Activated B cell treated with CpG ODN at 0.5 μM for 24 hours (primary cell): ENCODE data around the gene NPL. TPM values are rescaled to one million over a fixed set of nuclear protein-coding genes. Genes with fewer than 3 reads are reported as not detected.

Source experiments
- ATAC-seq: fragments of 200-7000 bp; cut with Tn5 transposase; one replicate; pipeline ENCODE4 v1.10.0; 2021; ENCODE audit warnings: low read depth, mild to moderate bottlenecking, moderate library complexity
- CTCF ChIA-PET: fragments of 350-600 bp; sonication (Branson Sonifier 250); formaldehyde crosslinking; loops from one replicate; lab custom pipeline; 2021; ENCODE audit warnings: antibody characterized with exemption; lab: Charles Lee
- POLR2A ChIA-PET: fragments of 350-600 bp; sonication (Branson Sonifier 250); formaldehyde crosslinking; loops from one replicate; lab custom pipeline; 2021; ENCODE audit warnings: antibody characterized with exemption; lab: Charles Lee
- DNase-seq: peaks from one replicate; pipeline ENCODE4 v3.0.0; 2022
- H3K27ac Mint-ChIP-seq: one replicate; pipeline ENCODE4 v1.8.0; 2020; ENCODE audit warnings: mixed read lengths
- H3K27me3 Mint-ChIP-seq: one replicate; pipeline ENCODE4 v1.8.0; 2021; ENCODE audit warnings: mixed read lengths
- H3K36me3 Mint-ChIP-seq: one replicate; pipeline ENCODE4 v1.8.0; 2021; ENCODE audit warnings: low read depth, mixed read lengths
- H3K4me1 Mint-ChIP-seq: one replicate; pipeline ENCODE4 v1.8.0; 2021; ENCODE audit warnings: mixed read lengths
- H3K4me3 Mint-ChIP-seq: one replicate; pipeline ENCODE4 v1.8.0; 2020; ENCODE audit warnings: mild to moderate bottlenecking, mixed read lengths
- H3K9me3 Mint-ChIP-seq: one replicate; pipeline ENCODE4 v1.8.0; 2020; ENCODE audit warnings: mixed read lengths
- intact Hi-C: fragments of 100-400 bp; cut with micrococcal nuclease; formaldehyde crosslinking; loops from one replicate; pipeline ENCODE4 v1.15.1; 2024
- total RNA-seq: library from RNA; stranded (reverse); gene quantifications from 2 replicates; pipeline ENCODE4 v1.2.3, GENCODE V29; 2022
- TF ChIP-seq, protein P1 (sequence below): fragments of 200-600 bp; IDR thresholded peaks from one replicate; pipeline ENCODE4 v1.8.0; 2022; ENCODE audit warnings: antibody characterized with exemption, mild to moderate bottlenecking

The NPL gene
- total RNA-seq, 1 donor from 2014 or later = 2.9 TPM

DNA sequence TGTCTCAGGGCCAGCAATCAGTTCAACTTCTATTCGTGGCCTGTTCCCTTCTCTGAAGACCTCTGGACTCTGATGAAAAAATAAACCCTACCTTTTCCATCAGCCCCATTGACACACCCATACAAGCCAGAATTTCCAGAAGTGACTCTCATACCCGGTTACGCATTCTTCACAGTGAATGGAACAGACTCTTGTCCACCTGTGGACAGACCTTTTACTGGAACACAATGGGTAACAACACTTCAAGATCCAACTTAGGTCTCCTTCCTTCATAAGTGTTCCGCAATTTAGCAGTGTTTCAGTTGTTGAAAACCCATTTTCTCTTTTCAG, 2.6 kb upstream of the NPL start:
- H3K27me3 Mint-ChIP-seq = peaks cover 3% of the 10 kb centered on the region
- CTCF ChIA-PET = interaction anchor here (0.7 to 11.3 kb wide), 7 partner anchors 10 to 643 kb away, joined by 3 to 562 read pairs (median 3); partner anchors contain the start of gene RGS16
- H3K9me3 Mint-ChIP-seq = no peaks in the 10 kb centered on the region
- no peak overlapping the region for H3K27ac Mint-ChIP-seq
- POLR2A ChIA-PET = interaction anchor here (1.1 to 1.2 kb wide), 2 partner anchors 183 to 186 kb away, joined by 3 read pairs; no protein-coding TSS in a partner anchor
- intact Hi-C loops = loop anchor here (2.0 to 5.0 kb wide), 3 partner anchors 390 to 855 kb away; no protein-coding TSS in a partner anchor
- no peaks in the 10 kb centered on the region for H3K36me3 Mint-ChIP-seq
- no peak overlapping the region for H3K4me3 Mint-ChIP-seq
- ATAC-seq = no peak
- TF ChIP-seq, protein P1, sequence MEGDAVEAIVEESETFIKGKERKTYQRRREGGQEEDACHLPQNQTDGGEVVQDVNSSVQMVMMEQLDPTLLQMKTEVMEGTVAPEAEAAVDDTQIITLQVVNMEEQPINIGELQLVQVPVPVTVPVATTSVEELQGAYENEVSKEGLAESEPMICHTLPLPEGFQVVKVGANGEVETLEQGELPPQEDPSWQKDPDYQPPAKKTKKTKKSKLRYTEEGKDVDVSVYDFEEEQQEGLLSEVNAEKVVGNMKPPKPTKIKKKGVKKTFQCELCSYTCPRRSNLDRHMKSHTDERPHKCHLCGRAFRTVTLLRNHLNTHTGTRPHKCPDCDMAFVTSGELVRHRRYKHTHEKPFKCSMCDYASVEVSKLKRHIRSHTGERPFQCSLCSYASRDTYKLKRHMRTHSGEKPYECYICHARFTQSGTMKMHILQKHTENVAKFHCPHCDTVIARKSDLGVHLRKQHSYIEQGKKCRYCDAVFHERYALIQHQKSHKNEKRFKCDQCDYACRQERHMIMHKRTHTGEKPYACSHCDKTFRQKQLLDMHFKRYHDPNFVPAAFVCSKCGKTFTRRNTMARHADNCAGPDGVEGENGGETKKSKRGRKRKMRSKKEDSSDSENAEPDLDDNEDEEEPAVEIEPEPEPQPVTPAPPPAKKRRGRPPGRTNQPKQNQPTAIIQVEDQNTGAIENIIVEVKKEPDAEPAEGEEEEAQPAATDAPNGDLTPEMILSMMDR = no peak
- peaks cover 22% of the 10 kb centered on the region for H3K4me1 Mint-ChIP-seq
- no peak for DNase-seq

DNA sequence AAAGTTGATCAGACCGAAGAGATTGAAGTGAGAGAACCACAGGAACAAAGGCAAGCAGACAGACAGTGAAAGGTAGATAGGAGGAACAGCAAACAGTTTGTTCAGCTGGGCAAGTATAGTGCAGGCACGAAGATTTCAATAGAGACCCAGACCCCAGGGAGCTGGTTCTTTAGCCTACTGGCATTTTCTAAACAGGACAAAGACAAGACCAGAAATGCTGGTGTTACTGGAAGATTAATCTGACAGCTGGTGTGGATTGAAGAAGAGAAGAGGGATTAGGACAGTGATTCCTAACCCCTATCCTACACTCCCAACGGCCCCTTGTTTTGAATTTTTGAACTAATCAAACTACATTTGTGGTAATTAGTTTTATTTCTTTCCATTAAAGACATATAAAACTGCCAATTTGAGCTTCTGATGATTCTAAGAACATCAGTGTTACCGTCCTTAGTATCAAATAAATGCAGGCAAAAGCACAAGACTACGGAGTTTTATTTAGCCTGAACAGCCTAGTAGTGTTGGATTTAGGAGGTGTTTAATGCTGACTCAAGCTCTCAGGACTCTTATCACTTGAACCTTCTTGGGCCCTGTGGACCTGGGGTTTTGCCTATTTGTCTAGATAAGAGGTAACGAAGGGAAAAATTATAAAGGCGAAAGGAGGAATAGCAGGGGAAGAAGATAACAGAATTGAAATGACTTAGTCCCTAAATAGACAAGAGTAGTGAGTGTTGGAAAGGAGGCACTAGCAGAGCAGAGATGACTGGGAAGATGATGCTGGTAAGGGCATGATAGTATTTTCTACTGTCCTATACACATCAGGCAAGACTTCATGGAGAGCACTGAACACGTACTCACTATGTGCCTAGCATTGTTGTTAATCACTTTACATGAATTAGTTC, 2.0 kb downstream of the NPL start:
- Mint-ChIP-seq H3K9me3 (no peaks in the 10 kb centered on the region), H3K27ac (no peak overlapping the region), H3K27me3 (peaks cover 3% of the 10 kb centered on the region), H3K4me1 (peaks cover 25% of the 10 kb centered on the region), H3K36me3 (no peaks in the 10 kb centered on the region), H3K4me3 (no peak overlapping the region)
- DNase-seq (no peak), ATAC-seq (no peak)
- ChIA-PET POLR2A (no interaction called here), CTCF (interaction anchor here (0.8 to 2.9 kb wide), 4 partner anchors 9 to 202 kb away, joined by 3 to 11 read pairs (median 4); no protein-coding TSS in a partner anchor)
- TF ChIP-seq, protein P1 = no peak
- intact Hi-C loops = no loop called here

DNA sequence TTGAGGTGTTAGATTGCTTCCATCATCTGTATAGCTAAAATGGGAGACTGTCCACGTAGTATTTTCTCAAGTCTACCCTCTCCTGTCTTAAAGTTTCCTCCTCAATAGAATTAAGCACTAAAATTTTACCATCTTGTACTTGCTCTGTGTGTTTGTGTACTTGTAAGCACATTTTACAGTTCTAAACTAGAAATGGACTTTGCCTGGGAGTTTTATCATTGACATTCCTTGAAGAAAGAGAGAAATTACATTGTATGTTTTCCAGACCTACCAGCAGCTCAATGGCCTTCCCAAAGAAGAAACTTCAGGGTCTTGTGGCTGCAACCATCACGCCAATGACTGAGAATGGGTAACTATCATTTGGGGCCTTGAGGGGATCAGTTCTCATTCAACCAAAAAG, 4.5 kb downstream of the NPL start:
- ChIA-PET CTCF (interaction anchor here (2.9 kb wide), 1 partner anchor 11 kb away, joined by 11 read pairs; no protein-coding TSS in a partner anchor), POLR2A (no interaction called here)
- Mint-ChIP-seq H3K4me1 (peaks cover 21% of the 10 kb centered on the region), H3K27me3 (peaks cover 3% of the 10 kb centered on the region), H3K27ac (no peak overlapping the region), H3K36me3 (no peaks in the 10 kb centered on the region), H3K9me3 (no peaks in the 10 kb centered on the region), H3K4me3 (no peak overlapping the region)
- DNase-seq (no peak), ATAC-seq (no peak)
- intact Hi-C loops = no loop called here
- TF ChIP-seq, protein P1 = no peak

- DNase-seq (no peak), ATAC-seq (no peak)
- Mint-ChIP-seq H3K27ac (no peak overlapping the region), H3K9me3 (no peaks in the 10 kb centered on the region), H3K36me3 (no peaks in the 10 kb centered on the region), H3K4me1 (peaks cover 18% of the 10 kb centered on the region), H3K27me3 (peaks cover 3% of the 10 kb centered on the region), H3K4me3 (no peak overlapping the region)
- TF ChIP-seq, protein P1 = no peak
- intact Hi-C loops = no loop called here
- CTCF ChIA-PET = interaction anchor here (2.9 kb wide), 1 partner anchor 12 kb away, joined by 11 read pairs; no protein-coding TSS in a partner anchor
- POLR2A ChIA-PET = no interaction called here
Observed at GRCh38 chr1:182794676-182795201, 5.2 kb downstream of the NPL start.
